Stimulated activated CD8-positive, alpha-beta memory T cell treated with anti-CD3 and anti-CD28 coated beads, Interleukin-7, amount 100 ng/mL, for 1 hour (primary cell): ENCODE results near the gene C3orf22.

Source experiments
- DNase-seq, 2 donors: peaks; one replicate each; pipeline ENCODE4 v3.0.0-alpha.2; 2020; ENCODE audit warnings: low read depth in 2 of 2

C3orf22 gene

DNA sequence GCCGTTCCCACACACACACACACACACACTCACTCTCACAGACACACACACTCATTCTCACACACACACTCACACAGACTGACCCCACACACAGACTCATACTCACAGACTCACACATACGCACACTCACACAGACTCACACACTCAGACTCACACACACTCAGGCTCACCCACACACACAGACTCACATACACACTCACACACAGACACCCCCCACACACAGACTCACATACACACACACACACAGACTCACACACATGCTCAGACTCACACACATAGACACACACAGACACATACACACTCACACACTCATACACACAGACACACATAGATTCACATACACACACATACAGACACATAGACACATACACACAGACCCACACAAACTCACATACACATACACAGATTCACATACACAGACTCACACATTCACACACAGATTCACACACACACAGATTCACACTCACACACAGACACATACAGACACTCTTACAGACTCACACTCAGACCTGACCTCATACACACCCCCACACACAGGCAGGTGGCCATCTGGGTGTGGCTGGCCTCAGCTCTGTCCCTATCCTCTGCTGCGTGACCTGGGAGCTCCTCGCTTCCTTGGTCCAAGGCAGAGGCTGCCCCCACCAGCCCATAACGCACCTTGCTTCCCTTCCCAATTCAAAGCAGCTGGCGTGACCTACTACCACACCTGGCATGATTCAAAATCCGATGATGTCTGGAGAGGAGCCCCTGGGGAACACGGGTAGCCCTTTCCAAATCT, 1.9 kb downstream of the C3orf22 start:
- no peak for DNase-seq

DNA sequence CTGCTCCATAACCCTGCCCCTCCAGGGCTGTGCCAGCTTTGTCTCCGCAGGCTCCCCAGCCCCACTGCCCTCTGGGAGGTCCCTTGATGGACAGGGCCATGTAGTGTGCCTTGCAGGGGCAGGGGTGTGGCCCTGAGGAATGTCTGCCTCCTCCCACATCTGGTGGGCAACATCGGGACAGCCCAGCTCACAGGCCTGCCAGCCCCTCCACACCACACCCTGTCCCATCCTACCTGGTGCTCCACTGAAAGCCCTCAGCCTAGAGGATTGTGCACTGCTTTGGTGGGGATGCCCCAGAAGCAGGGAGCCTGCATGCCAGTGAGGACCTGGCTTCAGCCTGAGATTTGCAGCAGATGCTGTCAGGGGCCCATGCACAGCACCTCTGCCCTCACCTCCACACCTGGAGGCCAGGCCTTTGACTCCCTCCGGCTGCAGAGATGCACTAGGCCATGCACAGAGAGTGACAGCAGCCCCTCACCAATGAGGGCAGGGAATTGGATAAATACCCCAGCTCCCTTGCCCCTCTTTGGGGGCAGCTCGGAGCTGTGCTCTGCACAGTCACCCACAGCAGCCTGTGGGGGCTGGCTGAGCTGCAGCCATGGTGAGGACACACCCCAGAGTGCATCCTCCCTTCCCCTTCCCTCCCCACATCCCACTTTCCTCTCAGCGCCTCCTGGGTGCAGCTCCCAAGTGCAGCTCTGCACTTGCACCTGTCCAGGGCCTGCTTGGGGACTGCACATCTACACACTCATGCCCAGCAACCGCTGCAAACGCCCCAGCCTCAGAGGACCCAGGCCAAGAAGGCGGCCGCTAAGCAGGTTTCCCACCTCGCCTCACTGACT, 2.7 kb downstream of the C3orf22 start:
- DNase-seq: no peak

DNA sequence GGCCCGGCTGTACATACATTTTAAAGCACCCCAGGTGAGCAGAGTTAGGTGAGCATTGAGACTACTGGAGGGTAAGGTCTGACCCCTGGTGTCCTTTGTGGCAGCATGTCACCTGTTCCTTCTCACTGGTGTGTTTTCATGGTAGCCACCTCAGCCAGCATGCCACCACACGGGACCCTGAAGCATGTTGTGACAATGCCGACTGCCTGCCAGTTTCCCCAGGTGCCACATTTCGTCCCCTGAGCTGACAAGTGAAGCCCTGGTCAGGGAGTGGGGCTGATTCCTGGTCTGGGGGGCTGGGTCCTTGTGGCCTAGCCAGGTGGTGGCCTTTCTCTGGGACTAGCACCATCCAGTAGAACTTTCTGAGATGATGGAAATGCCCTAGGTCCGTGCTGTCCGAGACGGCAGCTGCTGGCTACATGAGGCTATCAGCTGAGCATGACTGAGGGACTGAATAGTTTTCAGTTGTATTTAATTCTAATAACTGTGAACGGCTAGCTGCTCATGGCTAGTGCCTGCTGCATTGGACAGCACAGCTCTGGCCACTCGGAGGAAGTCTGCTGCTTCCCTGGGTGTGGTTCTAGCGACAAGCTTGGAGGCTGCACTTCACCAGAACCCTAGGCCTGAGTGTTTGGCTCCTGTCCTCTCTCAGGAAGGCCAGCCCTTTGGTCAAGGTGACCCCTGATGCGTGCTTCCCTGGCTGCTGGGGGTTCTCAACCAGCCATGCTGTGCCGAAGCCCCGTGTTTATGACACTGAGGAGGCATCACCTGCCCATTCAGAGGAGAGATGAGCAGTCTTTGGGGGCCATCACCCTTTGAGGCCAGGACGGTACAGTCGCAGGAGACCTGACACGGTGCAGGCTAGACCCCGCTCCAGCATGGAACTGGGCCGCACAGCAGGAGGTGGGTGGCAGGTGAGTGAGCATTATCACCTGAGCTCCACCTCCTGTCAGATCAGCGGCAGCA, 3.9 kb downstream of the C3orf22 start:
- DNase-seq: no peak

DNA sequence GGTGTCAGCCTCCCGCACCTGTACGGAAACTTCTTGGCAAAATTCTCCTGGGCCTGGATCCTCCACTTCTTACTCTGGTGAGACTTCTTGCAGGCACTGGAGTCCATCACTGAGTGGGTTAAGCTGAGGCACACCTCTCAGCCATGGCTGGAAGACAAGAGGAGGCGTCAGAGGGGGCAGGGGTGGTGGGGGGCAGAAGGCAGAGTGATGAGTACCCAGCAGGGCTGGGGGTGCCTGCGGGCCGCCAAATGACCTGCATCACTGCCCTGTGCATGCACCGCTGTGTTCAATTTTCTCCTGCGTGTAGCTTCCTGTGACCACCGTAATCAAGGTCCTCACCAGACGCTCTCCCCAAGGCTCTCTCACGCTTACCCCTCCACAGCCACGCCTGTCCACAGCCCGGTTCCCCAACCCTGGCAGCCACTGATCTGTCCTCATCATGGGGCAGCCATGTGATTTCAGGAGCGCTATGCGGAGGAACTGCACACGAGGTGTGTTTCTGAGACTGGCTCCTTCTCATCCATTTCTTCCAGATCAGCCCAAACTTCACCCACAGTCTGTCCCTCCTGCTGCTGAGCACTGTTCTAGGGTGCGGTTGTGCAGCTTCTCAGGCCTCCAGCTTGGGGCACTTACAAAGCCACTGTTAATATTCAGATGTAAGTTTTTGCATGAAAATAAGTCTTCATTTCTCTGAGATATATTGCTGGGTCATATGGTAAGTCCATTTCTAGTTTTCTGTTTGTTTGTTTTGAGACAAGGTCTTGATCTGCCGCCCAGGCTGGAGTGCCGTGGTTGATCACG, 5.2 kb downstream of the C3orf22 start:
- DNase-seq: no peak

DNA sequence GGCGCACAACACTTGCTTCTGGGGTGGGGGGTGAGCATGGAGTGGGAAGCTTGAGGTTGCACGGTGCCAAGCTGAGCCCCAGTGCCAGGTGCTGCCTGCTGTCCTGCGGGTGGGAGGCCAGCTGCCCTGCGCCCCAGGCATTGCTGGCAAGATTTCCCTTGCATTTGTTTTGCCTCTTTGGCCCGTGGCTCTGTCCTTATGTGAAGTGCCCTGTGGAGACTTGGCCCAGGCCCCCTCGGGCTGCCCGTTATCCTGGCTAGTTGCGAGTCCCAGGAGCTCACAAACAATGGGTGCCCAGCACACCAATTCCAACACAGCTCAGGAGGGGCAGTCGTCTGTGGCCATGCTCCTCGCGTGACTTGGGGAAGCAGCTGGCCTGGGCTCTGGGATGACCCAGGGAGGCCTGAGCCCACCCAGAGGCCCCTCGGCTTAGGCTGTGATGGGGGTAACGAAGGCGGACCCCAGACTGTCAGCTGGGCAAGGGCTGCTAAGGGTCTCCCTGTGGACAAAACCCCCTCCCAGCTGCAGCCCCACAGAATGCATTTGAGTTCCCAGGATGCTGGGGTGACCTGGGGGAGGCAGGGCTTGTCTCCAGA, 5.9 kb downstream of the C3orf22 start:
- no peak for DNase-seq

DNA sequence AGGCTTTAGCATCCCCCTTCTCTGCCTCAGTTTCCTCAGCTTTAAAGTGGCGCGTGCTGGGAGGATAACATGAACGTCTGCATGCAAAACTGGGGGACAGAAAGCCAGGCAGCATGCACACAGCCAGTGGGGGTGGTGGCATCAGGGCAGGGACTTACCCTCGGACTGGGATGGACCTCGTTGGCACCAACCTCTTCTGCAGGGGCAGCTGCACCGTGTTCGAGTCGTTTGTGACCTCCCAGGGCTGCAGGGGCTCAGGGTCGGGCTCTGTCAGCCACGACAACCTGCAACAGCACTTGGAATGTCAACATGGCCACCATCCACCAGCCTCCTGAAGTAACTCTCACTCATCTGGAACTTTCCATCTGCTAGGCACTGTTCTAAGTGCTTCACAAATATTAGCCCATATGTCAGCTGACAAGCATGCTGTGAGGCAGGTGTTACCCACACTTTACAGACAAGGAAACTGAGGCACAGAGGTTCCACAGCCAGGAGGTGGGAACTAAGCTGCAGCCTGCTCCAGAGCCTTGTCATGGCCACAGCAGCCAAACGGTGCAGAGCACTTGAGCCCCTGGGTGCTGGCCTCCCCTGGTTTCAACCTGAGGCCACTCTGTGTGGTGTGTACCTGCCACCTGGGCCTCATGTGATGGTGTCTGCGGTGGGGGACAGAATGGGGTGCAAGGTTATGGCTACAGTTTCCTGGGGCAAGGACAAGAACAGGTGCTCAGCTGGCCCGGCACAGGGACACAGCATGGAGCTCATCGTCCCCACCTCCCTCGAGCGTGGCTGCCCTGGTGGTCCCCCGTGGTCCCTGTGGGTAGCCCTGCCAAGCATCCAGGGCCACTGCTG, 6.7 kb downstream of the C3orf22 start:
- DNase-seq: no peak

DNA sequence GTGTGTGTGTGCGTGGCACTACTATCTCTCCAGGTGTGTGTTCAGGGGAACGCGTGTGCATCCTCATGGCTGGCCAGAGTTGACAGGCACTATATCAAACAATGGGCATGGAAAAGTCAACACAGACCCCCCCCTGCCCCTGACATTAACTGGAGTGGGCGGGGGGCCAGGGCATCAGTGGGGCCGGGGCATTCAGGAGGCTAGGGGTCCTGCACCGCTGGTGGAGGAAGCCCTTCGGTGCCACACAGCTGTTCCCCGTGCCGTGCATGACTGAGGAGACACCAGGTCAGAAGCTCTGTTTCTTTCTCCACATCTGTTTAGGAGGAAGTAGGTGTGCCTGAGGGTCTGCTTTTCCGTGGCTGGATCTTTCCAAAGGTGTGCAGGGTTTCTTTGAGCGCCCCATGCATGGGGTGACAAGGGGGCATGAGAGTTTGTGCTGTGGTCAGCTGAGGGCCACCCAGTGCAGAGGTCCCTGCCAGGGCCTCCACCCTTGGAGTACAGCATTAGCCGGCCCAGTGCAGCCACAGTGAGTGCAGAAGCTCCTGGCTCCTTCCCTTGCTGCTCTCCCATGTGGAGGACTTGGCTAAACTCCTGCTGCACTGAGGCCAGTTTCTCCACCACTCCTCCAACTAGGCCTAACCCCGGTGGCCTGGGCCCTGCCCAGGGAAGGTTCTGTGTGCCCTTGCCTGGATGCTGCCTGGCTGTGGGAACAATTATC, 7.5 kb downstream of the C3orf22 start:
- DNase-seq: no peak

DNA sequence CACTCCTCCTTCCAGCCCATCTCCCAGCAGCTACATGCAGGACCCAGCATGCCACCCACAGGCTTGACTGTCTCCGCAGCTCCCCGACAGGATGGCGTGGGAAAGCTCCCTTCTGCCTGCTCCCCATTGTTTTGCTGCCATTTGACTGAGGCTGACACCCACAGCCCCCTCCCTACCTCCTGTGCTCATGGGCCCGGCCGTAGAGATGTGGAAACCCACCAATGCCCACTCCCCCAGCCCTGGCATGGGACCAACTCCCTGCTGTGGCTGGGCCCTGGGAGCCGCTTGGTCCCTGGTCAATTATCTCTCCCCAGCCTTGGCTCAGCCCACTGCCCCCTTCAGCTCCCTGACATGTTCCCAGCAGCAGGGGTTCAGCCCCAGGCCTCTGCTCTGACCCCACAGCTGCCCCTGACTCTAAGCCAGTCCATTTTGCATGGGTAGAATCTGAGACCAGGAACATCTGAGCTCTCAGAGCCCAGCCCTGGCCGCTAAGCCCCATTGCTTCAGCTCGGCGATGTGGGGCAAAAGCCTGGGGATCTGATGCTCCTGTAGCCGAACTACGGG, 8.2 kb downstream of the C3orf22 start:
- no peak for DNase-seq

DNA sequence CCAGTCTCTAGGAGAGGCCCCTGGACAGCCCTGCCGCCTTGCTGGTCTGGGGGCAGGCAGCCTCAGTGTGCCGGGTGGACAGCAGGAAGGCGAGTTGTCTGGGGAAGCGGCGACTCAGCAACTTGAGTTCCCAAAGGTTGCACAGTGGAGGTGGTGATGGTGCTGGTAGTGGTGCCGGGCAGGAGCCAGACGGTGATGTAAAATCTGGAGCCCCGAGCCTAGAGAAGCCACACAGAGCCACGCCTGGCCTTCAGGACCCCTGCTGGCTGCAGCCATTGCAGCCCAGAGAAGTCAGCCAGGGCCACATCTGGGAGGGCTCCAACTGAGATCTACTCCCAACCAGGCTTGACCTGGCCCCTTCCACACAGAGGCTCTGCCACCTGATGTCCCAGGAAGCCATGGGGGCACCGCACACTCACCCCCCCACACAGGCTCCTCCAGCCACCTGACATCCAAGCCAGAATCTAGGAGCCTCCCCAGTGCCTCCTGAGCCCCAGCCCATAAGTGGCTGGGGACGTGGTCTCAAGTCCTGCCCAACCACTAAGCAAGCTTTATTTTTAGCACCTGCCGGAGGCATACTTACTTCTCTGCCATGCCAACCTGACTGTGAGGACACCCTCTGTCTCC, 8.8 kb downstream of the C3orf22 start:
- DNase-seq: no peak

DNA sequence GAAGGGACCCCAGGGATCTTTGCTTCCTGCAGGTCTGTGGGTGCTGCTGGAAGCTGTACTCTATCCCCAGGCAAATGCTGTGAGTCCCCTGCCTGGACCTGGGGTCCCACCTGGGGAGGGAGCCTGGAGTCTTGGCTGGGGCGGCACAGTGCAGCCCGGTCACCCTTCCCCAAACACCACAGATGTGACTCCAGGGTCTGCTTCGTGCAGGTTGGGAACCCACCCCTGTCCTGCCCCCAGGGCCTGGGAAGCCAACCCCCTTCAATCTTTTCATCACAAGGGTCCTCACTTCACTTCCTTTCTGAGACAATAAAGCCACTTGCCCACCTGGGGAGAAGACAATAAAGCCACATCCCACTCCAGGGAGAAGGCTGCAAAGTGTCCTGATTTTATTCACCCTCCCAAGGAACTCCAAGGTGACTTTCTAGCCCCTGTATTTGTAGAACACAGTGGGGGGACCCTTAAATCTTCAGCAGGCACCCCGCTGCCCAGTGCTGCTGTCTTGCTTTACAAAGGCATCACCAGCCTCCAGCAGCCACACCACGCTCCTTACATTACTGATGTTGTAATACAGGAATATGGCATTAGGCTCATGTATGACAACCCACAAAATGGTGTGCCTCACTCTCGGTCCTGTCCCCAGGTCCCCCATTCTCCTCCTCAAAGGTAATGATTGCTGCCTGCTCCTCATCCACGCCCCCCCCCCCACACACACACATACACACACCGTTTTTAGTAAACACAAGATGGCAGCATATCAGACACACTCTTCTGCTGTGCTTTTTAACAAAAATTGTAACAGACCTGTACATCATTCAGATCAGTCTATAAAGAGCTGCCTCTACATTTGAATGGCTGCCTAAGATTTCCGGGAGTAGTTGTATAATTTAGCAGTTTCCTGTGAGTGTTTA, 9.9 kb downstream of the C3orf22 start:
- no peak for DNase-seq

DNA sequence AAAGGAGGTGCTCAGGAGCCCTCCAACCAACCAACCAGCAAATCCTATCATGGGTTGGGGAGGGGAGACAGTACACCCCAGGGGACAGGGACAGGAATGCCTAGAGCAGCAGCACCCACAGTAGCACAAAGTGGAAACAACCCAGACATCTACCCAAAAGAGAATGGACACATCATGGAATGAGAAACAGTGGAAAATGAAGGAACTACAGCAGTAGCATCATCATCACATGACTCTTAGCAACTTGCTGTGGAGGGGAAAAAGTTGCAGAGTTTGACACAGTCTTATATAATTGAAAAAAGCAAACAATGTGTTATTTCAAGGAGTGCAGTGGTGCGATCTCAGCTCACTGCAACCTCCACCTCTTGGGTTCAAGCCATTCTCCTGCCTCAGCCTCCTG, 11.0 kb downstream of the C3orf22 start:
- no peak for DNase-seq

DNA sequence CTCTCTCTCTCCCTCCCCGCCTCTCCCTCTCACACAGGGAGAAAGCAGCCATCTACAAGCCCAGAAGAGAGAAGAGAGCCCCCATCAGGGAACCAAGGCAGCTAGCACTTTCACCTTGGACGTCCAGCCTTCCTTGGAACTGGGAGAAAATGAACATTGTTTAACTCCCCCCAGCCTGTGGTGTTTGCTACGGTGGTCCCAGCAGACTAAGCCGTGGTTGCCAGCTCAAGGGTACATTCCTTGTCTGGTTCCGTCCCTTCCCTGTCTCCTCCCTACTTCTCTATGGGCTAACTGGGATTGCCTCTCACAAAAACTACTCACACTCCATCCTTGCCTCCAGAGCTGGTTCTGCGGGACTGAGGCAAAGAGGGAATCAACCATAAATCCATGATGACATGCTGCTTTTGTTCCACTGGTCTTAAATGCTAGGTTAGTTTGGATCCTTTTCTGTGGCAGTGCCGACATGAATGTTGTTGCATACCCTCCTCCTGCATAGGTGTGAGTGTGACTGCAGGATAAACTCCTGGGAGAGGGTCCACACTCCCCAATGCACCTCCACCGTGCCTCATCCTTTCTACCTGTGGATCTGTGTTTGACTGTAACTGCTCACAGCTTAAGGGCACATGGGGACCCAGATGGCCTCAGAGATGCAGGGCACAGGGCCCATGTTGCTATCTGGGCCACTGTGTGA, 12.0 kb downstream of the C3orf22 start:
- DNase-seq: no peak

DNA sequence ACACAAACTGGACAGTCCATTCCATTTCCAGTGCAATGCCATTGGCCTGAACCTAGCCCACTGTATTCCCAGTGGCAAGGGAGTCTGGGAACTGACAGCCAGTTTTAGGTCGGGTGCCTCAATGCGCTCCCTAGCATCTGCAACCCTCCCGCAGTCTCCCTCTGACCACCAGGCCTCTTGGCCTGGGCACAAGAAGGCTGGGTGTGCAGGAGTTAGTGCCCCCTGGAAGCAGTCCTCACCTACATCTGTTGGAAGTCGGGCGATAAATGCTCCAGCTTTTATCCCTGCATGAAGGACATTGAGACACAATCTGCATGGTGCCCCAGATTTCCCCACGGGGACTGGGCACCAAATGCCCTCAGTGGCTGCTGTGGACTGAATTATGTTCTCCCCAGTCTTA, 12.7 kb downstream of the C3orf22 start:
- DNase-seq: no peak

DNA sequence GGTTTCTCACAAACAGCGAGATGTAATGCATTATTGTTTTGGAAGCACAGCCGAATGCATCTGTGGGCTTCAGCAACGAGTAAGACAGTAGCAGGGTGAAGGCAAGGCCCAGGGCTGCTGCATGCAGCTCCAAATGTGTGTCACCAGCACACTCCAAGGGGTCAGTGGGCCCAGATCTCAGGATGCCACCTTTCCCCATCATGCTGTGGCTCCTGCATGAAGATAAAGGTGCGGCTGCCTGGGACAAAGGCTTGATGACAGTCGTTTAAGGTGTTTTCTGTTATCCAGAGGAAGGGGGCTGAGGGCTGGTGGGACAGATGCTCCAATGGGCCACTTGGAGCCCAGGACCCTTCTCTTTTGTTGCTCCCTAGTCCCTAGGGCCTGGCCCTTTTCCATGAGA, 13.2 kb downstream of the C3orf22 start:
- no peak for DNase-seq

DNA sequence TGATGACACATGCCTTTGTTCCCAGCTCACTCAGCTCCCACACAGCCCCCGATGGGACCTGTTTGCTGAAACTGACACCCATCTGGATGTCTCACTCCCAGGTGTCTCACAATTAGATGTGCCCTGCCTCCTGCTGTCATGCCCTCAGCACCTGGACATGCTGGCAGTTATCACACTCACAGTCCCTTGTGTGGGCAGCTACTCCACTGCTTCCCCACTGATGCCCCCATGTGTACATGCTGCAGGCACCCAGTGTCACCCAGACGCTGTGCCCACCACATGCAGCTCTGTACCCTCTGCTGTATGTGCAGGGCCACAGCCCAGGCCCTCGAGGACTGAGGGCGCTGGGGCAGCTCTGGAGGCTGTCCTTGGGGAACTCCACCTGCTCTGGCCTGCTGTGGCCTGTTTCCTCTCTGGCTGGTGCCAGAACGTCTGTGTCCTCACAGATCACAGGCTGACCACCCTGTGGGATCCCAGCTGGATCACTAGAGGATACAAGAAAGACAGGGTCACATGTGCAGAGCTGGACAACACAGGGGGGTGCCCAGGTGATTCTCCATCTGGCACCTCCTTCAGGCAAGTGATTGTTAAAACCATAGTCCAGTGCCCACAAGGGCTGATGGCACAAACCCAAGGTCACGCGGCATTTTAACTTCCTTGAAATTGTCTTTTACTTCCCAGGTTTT, 14.0 kb downstream of the C3orf22 start:
- DNase-seq: no peak

DNA sequence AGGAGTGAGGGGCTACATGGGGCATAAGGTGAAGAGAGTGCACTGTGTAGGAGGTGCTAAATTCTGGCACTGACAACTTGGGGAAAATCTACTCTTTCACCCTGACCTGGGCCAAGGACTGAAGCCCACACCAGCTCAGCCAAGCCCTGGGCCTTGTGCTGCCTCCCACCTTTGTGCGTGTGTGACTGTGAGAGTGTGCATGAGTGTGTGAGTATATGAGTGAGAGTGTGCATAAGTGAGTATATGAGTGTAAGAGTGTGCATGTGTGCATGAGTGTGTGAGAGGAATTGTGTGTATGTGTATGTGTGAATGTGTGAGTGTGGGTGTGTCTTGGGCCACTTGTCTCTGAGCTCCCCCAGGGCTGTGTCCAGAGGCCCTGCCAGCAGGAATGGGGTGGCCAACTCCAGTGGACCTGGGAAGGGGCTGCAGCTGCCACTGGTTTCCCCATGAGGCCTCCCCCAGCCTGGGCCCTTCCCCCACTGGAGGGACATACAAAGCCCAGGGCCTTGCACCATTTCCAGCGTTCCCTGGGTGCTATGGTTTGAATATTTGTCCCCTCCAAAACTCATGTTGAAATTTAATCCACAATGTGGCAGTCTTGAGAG, 15.2 kb downstream of the C3orf22 start:
- no peak for DNase-seq
